SK-N-SH treated with all-trans-retinoic acid at 6 μM for 48 hours (cell line): Measurements from ENCODE around the gene AUTS2.

Experiments used
- ATAC-seq: fragments of 200-7000 bp; cut with Tn5 transposase; 3 replicates; pipeline ENCODE4 v1.9.1; 2020; ENCODE audit warnings: mild to moderate bottlenecking, moderate library complexity
- ARNTL ChIP-seq: fragments of 450-650 bp; formaldehyde crosslinking; IDR thresholded peaks from 2 replicates; pipeline ENCODE4 v1.5.0; 2020; ENCODE audit warnings: low read depth, mild to moderate bottlenecking, moderate library complexity, borderline replicate concordance
- BACH2 ChIP-seq: fragments of 250-450 bp; sonication (Bioruptor Pico); IDR thresholded peaks from 2 replicates; pipeline ENCODE4 v1.9.0; 2021; ENCODE audit warnings: mild to moderate bottlenecking, borderline replicate concordance
- CREB5 ChIP-seq: fragments of 250-450 bp; sonication (Bioruptor Pico); IDR thresholded peaks from 2 replicates; pipeline ENCODE4 v1.5.1; 2020; ENCODE audit warnings: low read depth, mild to moderate bottlenecking, moderate library complexity
- CSDC2 ChIP-seq: fragments of 250-450 bp; sonication (Bioruptor Pico); IDR thresholded peaks from 2 replicates; pipeline ENCODE4 v1.5.0; 2020; ENCODE audit warnings: mild to moderate bottlenecking, moderate library complexity
- CSRNP3 ChIP-seq: fragments of 250-450 bp; sonication (Bioruptor Pico); IDR thresholded peaks from 2 replicates; pipeline ENCODE4 v1.5.1; 2021; ENCODE audit warnings: mild to moderate bottlenecking, moderate library complexity
- GLIS3 ChIP-seq: fragments of 250-450 bp; sonication (Bioruptor Pico); IDR thresholded peaks from 2 replicates; pipeline ENCODE4 v1.5.0; 2020; ENCODE audit warnings: mild to moderate bottlenecking, moderate library complexity
- OSR1 ChIP-seq: fragments of 250-450 bp; sonication (Bioruptor Pico); IDR thresholded peaks from 2 replicates; pipeline ENCODE4 v1.8.0; 2022; ENCODE audit warnings: moderate library complexity, mild to moderate bottlenecking, inconsistent platforms
- PPARA ChIP-seq: fragments of 250-450 bp; sonication (Bioruptor Pico); IDR thresholded peaks from 2 replicates; pipeline ENCODE4 v1.5.0; 2020; ENCODE audit warnings: mild to moderate bottlenecking, borderline replicate concordance
- RARB ChIP-seq: fragments of 250-450 bp; sonication (Bioruptor Pico); IDR thresholded peaks from 2 replicates; pipeline ENCODE4 v1.8.0; 2021; ENCODE audit warnings: mild to moderate bottlenecking, moderate library complexity
- SNAI2 ChIP-seq: fragments of 250-450 bp; sonication (Bioruptor Pico); IDR thresholded peaks from 2 replicates; pipeline ENCODE4 v1.5.0; 2020; ENCODE audit warnings: mild to moderate bottlenecking, moderate library complexity
- TCF4 ChIP-seq: fragments of 250-450 bp; sonication (Bioruptor Pico); IDR thresholded peaks from 2 replicates; pipeline ENCODE4 v1.8.0; 2021; ENCODE audit warnings: mild to moderate bottlenecking, moderate library complexity, borderline replicate concordance
- TSHZ2 ChIP-seq: fragments of 250-450 bp; sonication (Bioruptor Pico); IDR thresholded peaks from 2 replicates; pipeline ENCODE4 v1.5.0; 2020; ENCODE audit warnings: mild to moderate bottlenecking, moderate library complexity
- ZC3H10 ChIP-seq: fragments of 250-450 bp; sonication (Bioruptor Pico); IDR thresholded peaks from 2 replicates; pipeline ENCODE4 v1.5.1; 2021; ENCODE audit warnings: mild to moderate bottlenecking, moderate library complexity
- ZFP30 ChIP-seq: fragments of 450-650 bp; formaldehyde crosslinking; IDR thresholded peaks from 2 replicates; pipeline ENCODE4 v1.5.0; 2022; ENCODE audit warnings: mild to moderate bottlenecking, moderate library complexity
- ZNF565 ChIP-seq: fragments of 450-650 bp; formaldehyde crosslinking; conservative IDR thresholded peaks from 2 replicates; pipeline ENCODE4 v1.5.0; 2020; ENCODE audit warnings: low read depth, mild to moderate bottlenecking, moderate library complexity
- ZNF70 ChIP-seq: fragments of 450-650 bp; formaldehyde crosslinking; IDR thresholded peaks from 2 replicates; pipeline ENCODE4 v1.5.0; 2020; ENCODE audit warnings: mild to moderate bottlenecking, moderate library complexity
- ZNF8 ChIP-seq: fragments of 450-650 bp; formaldehyde crosslinking; IDR thresholded peaks from 2 replicates; pipeline ENCODE4 v1.5.0; 2020; ENCODE audit warnings: mild to moderate bottlenecking, moderate library complexity
- TF ChIP-seq, protein P1 (sequence below): fragments of 250-450 bp; sonication (Bioruptor Pico); IDR thresholded peaks from 2 replicates; pipeline ENCODE4 v1.8.0; 2020; ENCODE audit warnings: mild to moderate bottlenecking, moderate library complexity, borderline replicate concordance
- TF ChIP-seq, protein P2 (sequence below): fragments of 250-450 bp; sonication (Bioruptor Pico); IDR thresholded peaks from 2 replicates; pipeline ENCODE4 v1.8.0; 2021; ENCODE audit warnings: low read depth, mild to moderate bottlenecking, moderate library complexity, borderline replicate concordance

Gene AUTS2

DNA sequence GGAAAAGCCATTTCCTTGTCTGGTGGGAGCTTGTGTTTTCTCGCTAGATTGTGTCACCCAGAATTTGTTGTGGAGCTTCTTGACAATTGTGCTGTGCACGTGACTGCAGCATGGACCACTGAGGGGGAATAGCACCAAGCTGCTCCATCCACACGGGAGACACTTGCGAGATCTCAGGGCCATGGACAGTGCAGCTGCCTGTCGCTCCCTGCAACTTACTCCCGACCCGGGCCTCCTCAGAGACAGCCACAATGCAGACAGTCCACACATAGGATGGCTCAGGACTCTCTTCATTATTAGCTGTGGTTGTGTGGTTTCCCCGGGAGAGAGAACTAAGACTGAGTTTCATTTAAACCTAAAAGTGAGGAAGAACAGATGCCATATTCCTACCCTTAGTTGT, 860.5 kb downstream of the AUTS2 start:
- no peak for TF ChIP-seq CSRNP3 (CRISPR knock-in tag)
- TF ChIP-seq ARNTL (CRISPR knock-in tag): no peak
- no peak for TF ChIP-seq TCF4 (CRISPR knock-in tag)
- no peak for TF ChIP-seq GLIS3
- ATAC-seq: peak; percentile 21; the same call in 1 of the 3 replicates

- TF ChIP-seq PPARA (CRISPR knock-in tag): no peak
- no peak for TF ChIP-seq ZNF70 (CRISPR knock-in tag)
- TF ChIP-seq BACH2 (CRISPR knock-in tag): no peak
- no peak for TF ChIP-seq TCF4 (CRISPR knock-in tag)
- TF ChIP-seq SNAI2 (CRISPR knock-in tag): no peak
- no peak for TF ChIP-seq RARB (CRISPR knock-in tag)
- no peak for TF ChIP-seq ZC3H10 (CRISPR knock-in tag)
- no peak for TF ChIP-seq TSHZ2
- TF ChIP-seq CSDC2 (CRISPR knock-in tag): no peak
- TF ChIP-seq CREB5: no peak
- TF ChIP-seq, protein P1, sequence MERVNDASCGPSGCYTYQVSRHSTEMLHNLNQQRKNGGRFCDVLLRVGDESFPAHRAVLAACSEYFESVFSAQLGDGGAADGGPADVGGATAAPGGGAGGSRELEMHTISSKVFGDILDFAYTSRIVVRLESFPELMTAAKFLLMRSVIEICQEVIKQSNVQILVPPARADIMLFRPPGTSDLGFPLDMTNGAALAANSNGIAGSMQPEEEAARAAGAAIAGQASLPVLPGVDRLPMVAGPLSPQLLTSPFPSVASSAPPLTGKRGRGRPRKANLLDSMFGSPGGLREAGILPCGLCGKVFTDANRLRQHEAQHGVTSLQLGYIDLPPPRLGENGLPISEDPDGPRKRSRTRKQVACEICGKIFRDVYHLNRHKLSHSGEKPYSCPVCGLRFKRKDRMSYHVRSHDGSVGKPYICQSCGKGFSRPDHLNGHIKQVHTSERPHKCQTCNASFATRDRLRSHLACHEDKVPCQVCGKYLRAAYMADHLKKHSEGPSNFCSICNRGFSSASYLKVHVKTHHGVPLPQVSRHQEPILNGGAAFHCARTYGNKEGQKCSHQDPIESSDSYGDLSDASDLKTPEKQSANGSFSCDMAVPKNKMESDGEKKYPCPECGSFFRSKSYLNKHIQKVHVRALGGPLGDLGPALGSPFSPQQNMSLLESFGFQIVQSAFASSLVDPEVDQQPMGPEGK (CRISPR knock-in tag): no peak
- TF ChIP-seq, protein P2, sequence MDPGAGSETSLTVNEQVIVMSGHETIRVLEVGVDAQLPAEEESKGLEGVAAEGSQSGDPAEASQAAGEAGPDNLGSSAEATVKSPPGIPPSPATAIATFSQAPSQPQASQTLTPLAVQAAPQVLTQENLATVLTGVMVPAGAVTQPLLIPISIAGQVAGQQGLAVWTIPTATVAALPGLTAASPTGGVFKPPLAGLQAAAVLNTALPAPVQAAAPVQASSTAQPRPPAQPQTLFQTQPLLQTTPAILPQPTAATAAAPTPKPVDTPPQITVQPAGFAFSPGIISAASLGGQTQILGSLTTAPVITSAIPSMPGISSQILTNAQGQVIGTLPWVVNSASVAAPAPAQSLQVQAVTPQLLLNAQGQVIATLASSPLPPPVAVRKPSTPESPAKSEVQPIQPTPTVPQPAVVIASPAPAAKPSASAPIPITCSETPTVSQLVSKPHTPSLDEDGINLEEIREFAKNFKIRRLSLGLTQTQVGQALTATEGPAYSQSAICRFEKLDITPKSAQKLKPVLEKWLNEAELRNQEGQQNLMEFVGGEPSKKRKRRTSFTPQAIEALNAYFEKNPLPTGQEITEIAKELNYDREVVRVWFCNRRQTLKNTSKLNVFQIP: no peak
- TF ChIP-seq CSRNP3 (CRISPR knock-in tag): no peak
- TF ChIP-seq ARNTL (CRISPR knock-in tag): no peak
- TF ChIP-seq ZFP30 (CRISPR knock-in tag): no peak
- ATAC-seq: no peak
Measured at GRCh38 chr7:70459546-70459945, 861.3 kb downstream of the AUTS2 start.

- no peak for ATAC-seq
- TF ChIP-seq ARNTL (CRISPR knock-in tag) (no peak), ZNF565 (CRISPR knock-in tag) (no peak), CSRNP3 (CRISPR knock-in tag) (no peak), CSDC2 (CRISPR knock-in tag) (no peak), OSR1 (CRISPR knock-in tag) (no peak), TCF4 (CRISPR knock-in tag) (no peak), SNAI2 (CRISPR knock-in tag) (no peak), RARB (CRISPR knock-in tag) (no peak), ZNF8 (CRISPR knock-in tag) (no peak), PPARA (CRISPR knock-in tag) (no peak)
- TF ChIP-seq, protein P1 (CRISPR knock-in tag): no peak
- TF ChIP-seq, protein P2: no peak
Measured at GRCh38 chr7:70460071-70460470, 861.8 kb downstream of the AUTS2 start.
